ENCODE data around the gene POLR3G. TPM values are rescaled to one million over a fixed set of nuclear protein-coding genes. Genes with fewer than 3 reads are reported as not detected.
A peak's percentile ranks its signal among the peaks of the same experiment; 100 is the strongest.

The POLR3G gene
- total and polyA plus RNA-seq, 2 of the 13 experiments (the other 11 are each of a cell fraction or from before 2014, with no cell fraction given): 1.2 to 7.3 TPM

GRCh38 chr5:90474235-90475107 is at the start of gene POLR3G, which contains the start of gene MBLAC2 (continued):
- TF ChIP-seq ZSCAN29 (CRISPR knock-in tag; conservative IDR thresholded peaks at IDR 0.05) (no peak; the same call in 1 of the 2 replicates), ZNF576 (CRISPR knock-in tag; IDR thresholded peaks at IDR 0.05) (peak; percentile 95), NAIF1 (CRISPR knock-in tag; IDR thresholded peaks at IDR 0.05; ENCODE audit: borderline replicate concordance) (peak; percentile 92; the same call in 1 of the 2 replicates), RFX3 (CRISPR knock-in tag; IDR thresholded peaks at IDR 0.05) (no peak), ZBTB25 (CRISPR knock-in tag; IDR thresholded peaks at IDR 0.05) (peak; percentile 33; the same call in 1 of the 2 replicates), MXD3 (CRISPR knock-in tag; IDR thresholded peaks at IDR 0.05) (peak; percentile 74; the same call in 1 of the 2 replicates), ZNF841 (CRISPR knock-in tag; IDR thresholded peaks at IDR 0.05; ENCODE audit: borderline replicate concordance) (no peak), ARID5B (CRISPR knock-in tag; IDR thresholded peaks at IDR 0.05) (peak; percentile 70), NR0B2 (CRISPR knock-in tag; IDR thresholded peaks at IDR 0.05) (peak; percentile 88), ZNF740 (CRISPR knock-in tag; IDR thresholded peaks at IDR 0.05) (peak; percentile 25; the same call in 1 of the 2 replicates), HNRNPL (IDR thresholded peaks at IDR 0.05; ENCODE audit: low read depth, low read length) (peak; percentile 67; the same call in 1 of the 2 replicates), JUN (CRISPR knock-in tag; IDR thresholded peaks at IDR 0.05) (no peak), ZFP36L1 (CRISPR knock-in tag; IDR thresholded peaks at IDR 0.05) (peak; percentile 83; the same call in 1 of the 2 replicates), ZFP36L2 (CRISPR knock-in tag; IDR thresholded peaks at IDR 0.05) (no peak), RORA (CRISPR knock-in tag; IDR thresholded peaks at IDR 0.05) (no peak), PREB (CRISPR knock-in tag; IDR thresholded peaks at IDR 0.05) (no peak), ETV5 (CRISPR knock-in tag; IDR thresholded peaks at IDR 0.05; ENCODE audit: borderline replicate concordance) (no peak; the same call in 1 of the 2 replicates), SIN3A (IDR thresholded peaks at IDR 0.05; ENCODE audit: borderline replicate concordance, low read depth, low read length) (peak; percentile 58; the same call in 1 of the 2 replicates), ZNF326 (CRISPR knock-in tag; IDR thresholded peaks at IDR 0.05; ENCODE audit: borderline replicate concordance) (no peak)

Data from HepG2 (cell line).